NCI-H1105 (cell line): ENCODE data around the gene TKT.

ENCODE experiments used
- DNase-seq: peaks from one replicate; lab custom pipeline; 2025; lab: John Stamatoyannopoulos, UW

Gene TKT

GRCh38 chr3:53181024-53181371 is 74.8 kb downstream of the TKT start:
- no peak for DNase-seq

GRCh38 chr3:53180305-53181023 is 75.4 kb downstream of the TKT start:
- DNase-seq = no peak

GRCh38 chr3:53179580-53179979 is 76.2 kb downstream of the TKT start:
- no peak for DNase-seq

GRCh38 chr3:53178246-53178645 is 77.6 kb downstream of the TKT start:
- no peak for DNase-seq

- DNase-seq = no peak
These were observed 79.9 kb downstream of the TKT start for GRCh38 chr3:53175613-53176540.
